Ovary (tissue), 3 donors: ENCODE data around the gene REEP1.

Experiments used
- CTCF ChIP-seq, 3 donors: fragments of 450-650 bp in 2 of 3; fragments of 200-600 bp in 1 of 3; IDR thresholded peaks; one replicate each; pipeline versions ENCODE4 v1.5.1 to v1.8.0; 2016 to 2022; ENCODE audit warnings: antibody characterized with exemption in 3 of 3, mild to moderate bottlenecking in 1 of 3
- EP300 ChIP-seq: sonication (generic); formaldehyde crosslinking; IDR thresholded peaks from one replicate; pipeline ENCODE4 v1.6.1; 2017; ENCODE audit warnings: antibody characterized with exemption
- POLR2A ChIP-seq: fragments of 450-650 bp; IDR thresholded peaks from one replicate; pipeline ENCODE4 v1.6.1; 2017; ENCODE audit warnings: antibody characterized with exemption, mild to moderate bottlenecking, moderate library complexity
- donor health status: DM: no; HTN: no; CAD: no.

GRCh38 chr2:86271248-86271647 lies 66.2 kb downstream of the REEP1 start:
- TF ChIP-seq CTCF (IDR thresholded peaks at IDR 0.05) (no peak), POLR2A (no peak), EP300 (no peak)
